WTC11 (cell line): ENCODE data around the gene SRMS. TPM values are rescaled to one million over a fixed set of nuclear protein-coding genes. Genes with fewer than 3 reads are reported as not detected.

Source experiments
- ATAC-seq: fragments of 200-7000 bp; cut with Tn5 transposase; 2 replicates; pipeline ENCODE4 v1.10.0; 2021; ENCODE audit warnings: mild to moderate bottlenecking, moderate library complexity
- CTCF ChIA-PET: fragments of 300-600 bp; sonication (Branson Sonifier 250); formaldehyde crosslinking; loops from one replicate; lab custom pipeline; 2021; ENCODE audit warnings: antibody characterized with exemption; lab: Charles Lee
- POLR2A ChIA-PET: fragments of 350-600 bp; sonication (Branson Sonifier 250); formaldehyde crosslinking; loops from one replicate; lab custom pipeline; 2021; ENCODE audit warnings: antibody characterized with exemption; lab: Charles Lee
- DNase-seq: peaks from one replicate; pipeline ENCODE4 v3.0.0; 2021; ENCODE audit warnings: low spot score
- H3K27ac Mint-ChIP-seq: 2 replicates; pipeline ENCODE4 v1.8.0; 2021; ENCODE audit warnings: mixed read lengths
- H3K27me3 Mint-ChIP-seq: 2 replicates; pipeline ENCODE4 v1.8.0; 2021; ENCODE audit warnings: low read depth, mild to moderate bottlenecking, moderate library complexity, mixed read lengths
- H3K36me3 Mint-ChIP-seq: 2 replicates; pipeline ENCODE4 v1.8.0; 2021; ENCODE audit warnings: mixed read lengths
- H3K4me1 Mint-ChIP-seq: 2 replicates; pipeline ENCODE4 v1.8.0; 2022; ENCODE audit warnings: mixed read lengths
- H3K4me3 Mint-ChIP-seq: 2 replicates; pipeline ENCODE4 v1.8.0; 2021; ENCODE audit warnings: mild to moderate bottlenecking, moderate library complexity, mixed read lengths
- H3K9me3 Mint-ChIP-seq: 2 replicates; pipeline ENCODE4 v1.8.0; 2021; ENCODE audit warnings: mixed read lengths
- CREB1 ChIP-seq: sonication (generic); formaldehyde crosslinking; IDR thresholded peaks from 2 replicates; pipeline ENCODE4 v1.8.0; 2023; ENCODE audit warnings: mild to moderate bottlenecking, missing genetic modification reagents
- EMX1 ChIP-seq: fragments of 250-450 bp; sonication (Bioruptor Pico); IDR thresholded peaks from 2 replicates; pipeline ENCODE4 v1.8.0; 2021; ENCODE audit warnings: mild to moderate bottlenecking
- GABPB1 ChIP-seq: sonication (generic); formaldehyde crosslinking; IDR thresholded peaks from 2 replicates; pipeline ENCODE4 v1.8.1; 2023; ENCODE audit warnings: mild to moderate bottlenecking, missing genetic modification reagents
- HMGA2 ChIP-seq: fragments of 250-450 bp; sonication (Bioruptor Pico); IDR thresholded peaks from 2 replicates; pipeline ENCODE4 v1.4.0; 2021; ENCODE audit warnings: mild to moderate bottlenecking, moderate library complexity
- IRF2 ChIP-seq: sonication (generic); formaldehyde crosslinking; IDR thresholded peaks from 2 replicates; pipeline ENCODE4 v1.8.0; 2022; ENCODE audit warnings: low read depth, missing genetic modification reagents, borderline replicate concordance
- NFE2L1 ChIP-seq: sonication (generic); formaldehyde crosslinking; IDR thresholded peaks from 2 replicates; pipeline ENCODE4 v1.8.1; 2023; ENCODE audit warnings: missing genetic modification reagents
- NR3C1 ChIP-seq: sonication (generic); formaldehyde crosslinking; conservative IDR thresholded peaks from 2 replicates; pipeline ENCODE4 v1.8.1; 2023; ENCODE audit warnings: low read depth, mild to moderate bottlenecking, missing genetic modification reagents
- SMAD4 ChIP-seq: sonication (generic); formaldehyde crosslinking; IDR thresholded peaks from 2 replicates; pipeline ENCODE4 v1.8.0; 2022; ENCODE audit warnings: mild to moderate bottlenecking, missing genetic modification reagents
- SOX15 ChIP-seq: fragments of 250-450 bp; sonication (Bioruptor Pico); IDR thresholded peaks from 2 replicates; pipeline ENCODE4 v1.9.0; 2021; ENCODE audit warnings: mild to moderate bottlenecking
- TEAD1 ChIP-seq: sonication (generic); formaldehyde crosslinking; IDR thresholded peaks from 2 replicates; pipeline ENCODE4 v1.8.0; 2022; ENCODE audit warnings: mild to moderate bottlenecking, missing genetic modification reagents
- ZNF232 ChIP-seq: sonication (generic); formaldehyde crosslinking; IDR thresholded peaks from 2 replicates; pipeline ENCODE4 v1.8.0; 2022; ENCODE audit warnings: mild to moderate bottlenecking, missing genetic modification reagents
- ZNF396 ChIP-seq: fragments of 250-450 bp; sonication (Bioruptor Pico); IDR thresholded peaks from 2 replicates; pipeline ENCODE4 v1.8.0; 2021; ENCODE audit warnings: mild to moderate bottlenecking, moderate library complexity, borderline replicate concordance
- total RNA-seq: library from RNA; stranded (reverse); gene quantifications from 3 replicates; pipeline ENCODE4 v1.2.3, GENCODE V29; 2021
- TF ChIP-seq, protein P1 (sequence below): sonication (generic); formaldehyde crosslinking; IDR thresholded peaks from 2 replicates; pipeline ENCODE4 v1.8.0; 2022; ENCODE audit warnings: mild to moderate bottlenecking, missing genetic modification reagents
- TF ChIP-seq, protein P2 (sequence below): sonication (generic); formaldehyde crosslinking; IDR thresholded peaks from 2 replicates; pipeline ENCODE4 v1.8.0; 2023; ENCODE audit warnings: missing genetic modification reagents
- TF ChIP-seq, protein P3 (sequence below): sonication (generic); formaldehyde crosslinking; IDR thresholded peaks from 2 replicates; pipeline ENCODE4 v1.8.1; 2022; ENCODE audit warnings: missing genetic modification reagents, borderline replicate concordance
- TF ChIP-seq, protein P4 (sequence below): sonication (generic); formaldehyde crosslinking; conservative IDR thresholded peaks from 2 replicates; pipeline ENCODE4 v1.8.1; 2023; ENCODE audit warnings: mild to moderate bottlenecking, low read depth, missing genetic modification reagents, moderate library complexity
- TF ChIP-seq, protein P5 (sequence below): sonication (generic); formaldehyde crosslinking; IDR thresholded peaks from 2 replicates; pipeline ENCODE4 v1.8.1; 2023; ENCODE audit warnings: mild to moderate bottlenecking, missing genetic modification reagents
- TF ChIP-seq, protein P6 (sequence below): sonication (generic); formaldehyde crosslinking; IDR thresholded peaks from 2 replicates; pipeline ENCODE4 v1.8.1; 2022; ENCODE audit warnings: low read depth, mild to moderate bottlenecking, moderate library complexity, missing genetic modification reagents, borderline replicate concordance
- TF ChIP-seq, protein P7 (sequence below): fragments of 200-600 bp; IDR thresholded peaks from 2 replicates; pipeline ENCODE4 v1.8.0; 2022; ENCODE audit warnings: antibody characterized with exemption
- TF ChIP-seq, protein P8 (sequence below): sonication (generic); formaldehyde crosslinking; IDR thresholded peaks from 2 replicates; pipeline ENCODE4 v1.8.0; 2022; ENCODE audit warnings: missing genetic modification reagents

The SRMS gene
- total RNA-seq, 1 experiment from 2014 or later: 0.26 TPM

DNA sequence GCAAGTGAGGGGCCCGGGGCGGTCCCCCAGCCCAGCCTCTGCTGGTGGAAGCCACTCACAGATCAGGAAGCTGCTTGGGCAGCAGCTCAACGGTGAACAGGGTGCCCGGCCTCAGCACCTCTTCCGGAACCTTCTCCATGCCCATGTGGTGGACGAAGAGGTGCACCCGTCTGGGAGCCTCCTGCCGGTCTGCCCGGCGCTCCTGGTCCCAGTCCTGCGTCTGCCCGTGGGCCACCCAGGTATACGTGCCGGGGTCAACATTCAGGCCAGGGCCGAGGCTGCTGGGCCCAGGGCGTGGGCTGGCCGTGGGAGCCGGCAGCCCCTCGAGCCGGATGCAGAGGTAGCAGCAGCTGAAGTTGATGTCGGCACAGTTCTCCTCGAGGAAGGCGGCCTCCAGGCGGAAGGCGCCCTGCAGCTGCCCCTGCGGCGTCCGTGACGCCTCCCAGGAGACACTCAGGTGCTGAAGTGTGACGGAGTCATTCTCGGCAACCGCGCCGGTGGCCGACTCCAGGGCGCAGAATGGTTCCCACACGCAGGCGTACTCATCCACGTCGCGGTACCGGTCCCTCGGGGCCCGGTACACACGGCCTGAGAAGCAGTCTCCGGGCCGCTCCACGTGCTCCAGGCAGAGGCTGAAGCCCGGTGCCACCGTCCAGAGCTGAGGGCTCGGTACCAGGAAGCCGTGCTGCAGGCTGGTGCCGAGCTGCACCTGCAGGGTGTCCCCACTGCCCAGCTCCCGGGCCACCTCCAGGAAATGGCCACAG is 15.1 kb upstream of the SRMS start:
- Mint-ChIP-seq H3K27ac (no peak overlapping the region), H3K4me1 (no peaks in the 10 kb centered on the region), H3K4me3 (no peak overlapping the region), H3K36me3 (peaks cover 3% of the 10 kb centered on the region), H3K9me3 (no peaks in the 10 kb centered on the region), H3K27me3 (no peaks in the 10 kb centered on the region)
- ATAC-seq (no peak), DNase-seq (no peak)
- CTCF ChIA-PET: interaction anchor here (1.4 kb wide), 1 partner anchor 25 kb away, joined by 6 read pairs; no protein-coding TSS in a partner anchor
- POLR2A ChIA-PET: no interaction called here
- TF ChIP-seq, protein P1, sequence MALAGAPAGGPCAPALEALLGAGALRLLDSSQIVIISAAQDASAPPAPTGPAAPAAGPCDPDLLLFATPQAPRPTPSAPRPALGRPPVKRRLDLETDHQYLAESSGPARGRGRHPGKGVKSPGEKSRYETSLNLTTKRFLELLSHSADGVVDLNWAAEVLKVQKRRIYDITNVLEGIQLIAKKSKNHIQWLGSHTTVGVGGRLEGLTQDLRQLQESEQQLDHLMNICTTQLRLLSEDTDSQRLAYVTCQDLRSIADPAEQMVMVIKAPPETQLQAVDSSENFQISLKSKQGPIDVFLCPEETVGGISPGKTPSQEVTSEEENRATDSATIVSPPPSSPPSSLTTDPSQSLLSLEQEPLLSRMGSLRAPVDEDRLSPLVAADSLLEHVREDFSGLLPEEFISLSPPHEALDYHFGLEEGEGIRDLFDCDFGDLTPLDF (CRISPR knock-in tag): no peak
- TF ChIP-seq EMX1: no peak
- TF ChIP-seq NFE2L1 (CRISPR knock-in tag): no peak
- no peak for TF ChIP-seq CREB1
- TF ChIP-seq, protein P2, sequence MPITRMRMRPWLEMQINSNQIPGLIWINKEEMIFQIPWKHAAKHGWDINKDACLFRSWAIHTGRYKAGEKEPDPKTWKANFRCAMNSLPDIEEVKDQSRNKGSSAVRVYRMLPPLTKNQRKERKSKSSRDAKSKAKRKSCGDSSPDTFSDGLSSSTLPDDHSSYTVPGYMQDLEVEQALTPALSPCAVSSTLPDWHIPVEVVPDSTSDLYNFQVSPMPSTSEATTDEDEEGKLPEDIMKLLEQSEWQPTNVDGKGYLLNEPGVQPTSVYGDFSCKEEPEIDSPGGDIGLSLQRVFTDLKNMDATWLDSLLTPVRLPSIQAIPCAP (CRISPR knock-in tag): no peak
- TF ChIP-seq IRF2: no peak
- TF ChIP-seq TEAD1 (CRISPR knock-in tag): no peak
- TF ChIP-seq, protein P3, sequence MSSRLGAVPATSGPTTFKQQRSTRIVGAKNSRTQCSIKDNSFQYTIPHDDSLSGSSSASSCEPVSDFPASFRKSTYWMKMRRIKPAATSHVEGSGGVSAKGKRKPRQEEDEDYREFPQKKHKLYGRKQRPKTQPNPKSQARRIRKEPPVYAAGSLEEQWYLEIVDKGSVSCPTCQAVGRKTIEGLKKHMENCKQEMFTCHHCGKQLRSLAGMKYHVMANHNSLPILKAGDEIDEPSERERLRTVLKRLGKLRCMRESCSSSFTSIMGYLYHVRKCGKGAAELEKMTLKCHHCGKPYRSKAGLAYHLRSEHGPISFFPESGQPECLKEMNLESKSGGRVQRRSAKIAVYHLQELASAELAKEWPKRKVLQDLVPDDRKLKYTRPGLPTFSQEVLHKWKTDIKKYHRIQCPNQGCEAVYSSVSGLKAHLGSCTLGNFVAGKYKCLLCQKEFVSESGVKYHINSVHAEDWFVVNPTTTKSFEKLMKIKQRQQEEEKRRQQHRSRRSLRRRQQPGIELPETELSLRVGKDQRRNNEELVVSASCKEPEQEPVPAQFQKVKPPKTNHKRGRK (CRISPR knock-in tag): no peak
- TF ChIP-seq ZNF396: no peak
- TF ChIP-seq, protein P4, sequence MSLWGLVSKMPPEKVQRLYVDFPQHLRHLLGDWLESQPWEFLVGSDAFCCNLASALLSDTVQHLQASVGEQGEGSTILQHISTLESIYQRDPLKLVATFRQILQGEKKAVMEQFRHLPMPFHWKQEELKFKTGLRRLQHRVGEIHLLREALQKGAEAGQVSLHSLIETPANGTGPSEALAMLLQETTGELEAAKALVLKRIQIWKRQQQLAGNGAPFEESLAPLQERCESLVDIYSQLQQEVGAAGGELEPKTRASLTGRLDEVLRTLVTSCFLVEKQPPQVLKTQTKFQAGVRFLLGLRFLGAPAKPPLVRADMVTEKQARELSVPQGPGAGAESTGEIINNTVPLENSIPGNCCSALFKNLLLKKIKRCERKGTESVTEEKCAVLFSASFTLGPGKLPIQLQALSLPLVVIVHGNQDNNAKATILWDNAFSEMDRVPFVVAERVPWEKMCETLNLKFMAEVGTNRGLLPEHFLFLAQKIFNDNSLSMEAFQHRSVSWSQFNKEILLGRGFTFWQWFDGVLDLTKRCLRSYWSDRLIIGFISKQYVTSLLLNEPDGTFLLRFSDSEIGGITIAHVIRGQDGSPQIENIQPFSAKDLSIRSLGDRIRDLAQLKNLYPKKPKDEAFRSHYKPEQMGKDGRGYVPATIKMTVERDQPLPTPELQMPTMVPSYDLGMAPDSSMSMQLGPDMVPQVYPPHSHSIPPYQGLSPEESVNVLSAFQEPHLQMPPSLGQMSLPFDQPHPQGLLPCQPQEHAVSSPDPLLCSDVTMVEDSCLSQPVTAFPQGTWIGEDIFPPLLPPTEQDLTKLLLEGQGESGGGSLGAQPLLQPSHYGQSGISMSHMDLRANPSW (CRISPR knock-in tag): no peak
- TF ChIP-seq, protein P5, sequence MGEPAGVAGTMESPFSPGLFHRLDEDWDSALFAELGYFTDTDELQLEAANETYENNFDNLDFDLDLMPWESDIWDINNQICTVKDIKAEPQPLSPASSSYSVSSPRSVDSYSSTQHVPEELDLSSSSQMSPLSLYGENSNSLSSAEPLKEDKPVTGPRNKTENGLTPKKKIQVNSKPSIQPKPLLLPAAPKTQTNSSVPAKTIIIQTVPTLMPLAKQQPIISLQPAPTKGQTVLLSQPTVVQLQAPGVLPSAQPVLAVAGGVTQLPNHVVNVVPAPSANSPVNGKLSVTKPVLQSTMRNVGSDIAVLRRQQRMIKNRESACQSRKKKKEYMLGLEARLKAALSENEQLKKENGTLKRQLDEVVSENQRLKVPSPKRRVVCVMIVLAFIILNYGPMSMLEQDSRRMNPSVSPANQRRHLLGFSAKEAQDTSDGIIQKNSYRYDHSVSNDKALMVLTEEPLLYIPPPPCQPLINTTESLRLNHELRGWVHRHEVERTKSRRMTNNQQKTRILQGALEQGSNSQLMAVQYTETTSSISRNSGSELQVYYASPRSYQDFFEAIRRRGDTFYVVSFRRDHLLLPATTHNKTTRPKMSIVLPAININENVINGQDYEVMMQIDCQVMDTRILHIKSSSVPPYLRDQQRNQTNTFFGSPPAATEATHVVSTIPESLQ (CRISPR knock-in tag): no peak
- TF ChIP-seq SMAD4 (CRISPR knock-in tag): no peak
- TF ChIP-seq, protein P6, sequence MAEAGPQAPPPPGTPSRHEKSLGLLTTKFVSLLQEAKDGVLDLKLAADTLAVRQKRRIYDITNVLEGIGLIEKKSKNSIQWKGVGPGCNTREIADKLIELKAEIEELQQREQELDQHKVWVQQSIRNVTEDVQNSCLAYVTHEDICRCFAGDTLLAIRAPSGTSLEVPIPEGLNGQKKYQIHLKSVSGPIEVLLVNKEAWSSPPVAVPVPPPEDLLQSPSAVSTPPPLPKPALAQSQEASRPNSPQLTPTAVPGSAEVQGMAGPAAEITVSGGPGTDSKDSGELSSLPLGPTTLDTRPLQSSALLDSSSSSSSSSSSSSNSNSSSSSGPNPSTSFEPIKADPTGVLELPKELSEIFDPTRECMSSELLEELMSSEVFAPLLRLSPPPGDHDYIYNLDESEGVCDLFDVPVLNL: no peak
- TF ChIP-seq HMGA2 (CRISPR knock-in tag): no peak
- no peak for TF ChIP-seq SOX15 (CRISPR knock-in tag)
- no peak for TF ChIP-seq GABPB1 (CRISPR knock-in tag)
- TF ChIP-seq, protein P7, sequence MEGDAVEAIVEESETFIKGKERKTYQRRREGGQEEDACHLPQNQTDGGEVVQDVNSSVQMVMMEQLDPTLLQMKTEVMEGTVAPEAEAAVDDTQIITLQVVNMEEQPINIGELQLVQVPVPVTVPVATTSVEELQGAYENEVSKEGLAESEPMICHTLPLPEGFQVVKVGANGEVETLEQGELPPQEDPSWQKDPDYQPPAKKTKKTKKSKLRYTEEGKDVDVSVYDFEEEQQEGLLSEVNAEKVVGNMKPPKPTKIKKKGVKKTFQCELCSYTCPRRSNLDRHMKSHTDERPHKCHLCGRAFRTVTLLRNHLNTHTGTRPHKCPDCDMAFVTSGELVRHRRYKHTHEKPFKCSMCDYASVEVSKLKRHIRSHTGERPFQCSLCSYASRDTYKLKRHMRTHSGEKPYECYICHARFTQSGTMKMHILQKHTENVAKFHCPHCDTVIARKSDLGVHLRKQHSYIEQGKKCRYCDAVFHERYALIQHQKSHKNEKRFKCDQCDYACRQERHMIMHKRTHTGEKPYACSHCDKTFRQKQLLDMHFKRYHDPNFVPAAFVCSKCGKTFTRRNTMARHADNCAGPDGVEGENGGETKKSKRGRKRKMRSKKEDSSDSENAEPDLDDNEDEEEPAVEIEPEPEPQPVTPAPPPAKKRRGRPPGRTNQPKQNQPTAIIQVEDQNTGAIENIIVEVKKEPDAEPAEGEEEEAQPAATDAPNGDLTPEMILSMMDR: no peak
- TF ChIP-seq ZNF232 (CRISPR knock-in tag): no peak
- TF ChIP-seq, protein P8, sequence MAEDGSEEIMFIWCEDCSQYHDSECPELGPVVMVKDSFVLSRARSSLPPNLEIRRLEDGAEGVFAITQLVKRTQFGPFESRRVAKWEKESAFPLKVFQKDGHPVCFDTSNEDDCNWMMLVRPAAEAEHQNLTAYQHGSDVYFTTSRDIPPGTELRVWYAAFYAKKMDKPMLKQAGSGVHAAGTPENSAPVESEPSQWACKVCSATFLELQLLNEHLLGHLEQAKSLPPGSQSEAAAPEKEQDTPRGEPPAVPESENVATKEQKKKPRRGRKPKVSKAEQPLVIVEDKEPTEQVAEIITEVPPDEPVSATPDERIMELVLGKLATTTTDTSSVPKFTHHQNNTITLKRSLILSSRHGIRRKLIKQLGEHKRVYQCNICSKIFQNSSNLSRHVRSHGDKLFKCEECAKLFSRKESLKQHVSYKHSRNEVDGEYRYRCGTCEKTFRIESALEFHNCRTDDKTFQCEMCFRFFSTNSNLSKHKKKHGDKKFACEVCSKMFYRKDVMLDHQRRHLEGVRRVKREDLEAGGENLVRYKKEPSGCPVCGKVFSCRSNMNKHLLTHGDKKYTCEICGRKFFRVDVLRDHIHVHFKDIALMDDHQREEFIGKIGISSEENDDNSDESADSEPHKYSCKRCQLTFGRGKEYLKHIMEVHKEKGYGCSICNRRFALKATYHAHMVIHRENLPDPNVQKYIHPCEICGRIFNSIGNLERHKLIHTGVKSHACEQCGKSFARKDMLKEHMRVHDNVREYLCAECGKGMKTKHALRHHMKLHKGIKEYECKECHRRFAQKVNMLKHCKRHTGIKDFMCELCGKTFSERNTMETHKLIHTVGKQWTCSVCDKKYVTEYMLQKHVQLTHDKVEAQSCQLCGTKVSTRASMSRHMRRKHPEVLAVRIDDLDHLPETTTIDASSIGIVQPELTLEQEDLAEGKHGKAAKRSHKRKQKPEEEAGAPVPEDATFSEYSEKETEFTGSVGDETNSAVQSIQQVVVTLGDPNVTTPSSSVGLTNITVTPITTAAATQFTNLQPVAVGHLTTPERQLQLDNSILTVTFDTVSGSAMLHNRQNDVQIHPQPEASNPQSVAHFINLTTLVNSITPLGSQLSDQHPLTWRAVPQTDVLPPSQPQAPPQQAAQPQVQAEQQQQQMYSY (CRISPR knock-in tag): no peak
- TF ChIP-seq NR3C1: no peak
